ENCODE results near the gene RNF5. TPM values are rescaled to one million over a fixed set of nuclear protein-coding genes. Genes with fewer than 3 reads are reported as not detected.

RNF5 gene
- polyA plus RNA-seq, 1 of the 3 experiments (the other 2 are of a cell fraction) = 110 TPM

DNA sequence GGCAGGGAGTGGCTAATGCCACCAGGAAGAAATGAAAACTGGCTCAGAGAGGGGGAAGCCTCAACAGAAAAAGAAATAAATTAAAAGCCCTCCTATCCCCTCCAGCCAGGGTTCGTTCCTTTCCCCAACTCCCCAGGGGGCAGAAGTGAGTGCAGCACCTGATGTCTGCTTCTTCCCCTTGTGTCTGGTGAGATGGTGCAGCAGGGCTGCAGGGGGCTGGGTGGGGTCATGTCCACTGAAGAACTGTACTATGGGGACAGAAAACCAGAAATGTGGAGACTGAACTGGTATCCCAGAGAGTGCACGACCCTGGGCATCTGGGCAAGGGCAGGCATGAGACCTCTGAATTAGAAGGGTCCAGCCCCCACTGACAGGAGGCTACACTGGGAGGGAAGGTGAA, 9.9 kb upstream of the RNF5 start:
- no peak for DNase-seq
- Histone ChIP-seq H3K36me3 (replicated peaks in 1 of 2; ENCODE audit: control insufficient read depth in 1 of 2, insufficient read depth in 2 of 2, low read length in 1 of 2) (peaks cover 5 to 36% of the 10 kb centered on the region in 2 experiments), H2AFZ (ENCODE audit: low read depth) (no peak overlapping the region), H3K9ac (no peak overlapping the region), H3K27ac (ENCODE audit: low read depth in 2 of 2, low read length in 1 of 2) (no peak overlapping the region), H3F3A (replicated peaks; ENCODE audit: insufficient read depth) (peaks cover 2% of the 10 kb centered on the region), H3K4me2 (no peak overlapping the region), H3K9me3 (no peaks in the 10 kb centered on the region), H3K27me3 (ENCODE audit: insufficient read depth) (no peaks in the 10 kb centered on the region), H4K20me1 (ENCODE audit: insufficient read depth) (no peaks in the 10 kb centered on the region), H3K4me3 (ENCODE audit: low read depth in 2 of 2, low read length in 1 of 2) (no peak overlapping the region), H3K79me2 (ENCODE audit: insufficient read depth) (peaks cover 17% of the 10 kb centered on the region), H3K4me1 (ENCODE audit: control insufficient read depth in 1 of 2, insufficient read depth in 2 of 2, low read depth in 1 of 2, low read length in 1 of 2) (peaks cover 0 to 6% of the 10 kb centered on the region in 2 experiments; a peak in 1 of 4 replicates), H3K9me2 (no peaks in the 10 kb centered on the region)
- TF ChIP-seq GABPA (IDR thresholded peaks at IDR 0.05; ENCODE audit: low read depth) (no peak), MXI1 (IDR thresholded peaks at IDR 0.05; ENCODE audit: low read depth, low read length) (no peak), TAF1 (IDR thresholded peaks at IDR 0.05; ENCODE audit: borderline replicate concordance, low read depth, low read length) (no peak), TCF12 (IDR thresholded peaks at IDR 0.05) (no peak), YY1 (IDR thresholded peaks at IDR 0.05; ENCODE audit: low read depth) (no peak), TEAD4 (IDR thresholded peaks at IDR 0.05; ENCODE audit: borderline replicate concordance, insufficient read depth) (no peak), SMC3 (IDR thresholded peaks at IDR 0.05; ENCODE audit: low read depth, low read length) (no peak), FOSL2 (IDR thresholded peaks at IDR 0.05; ENCODE audit: borderline replicate concordance, low read depth) (no peak), EP300 (IDR thresholded peaks at IDR 0.05; ENCODE audit: borderline replicate concordance in 1 of 2, low read depth in 1 of 2, low read length in 1 of 2) (no peak), MEF2A (IDR thresholded peaks at IDR 0.05; ENCODE audit: borderline replicate concordance, low read depth) (no peak), GATA2 (CRISPR knock-in tag; IDR thresholded peaks at IDR 0.05) (no peak), CHD2 (IDR thresholded peaks at IDR 0.05; ENCODE audit: low read length, partially characterized antibody) (no peak), FOXM1 (IDR thresholded peaks at IDR 0.05; ENCODE audit: low read depth) (no peak), RAD21 (IDR thresholded peaks at IDR 0.05; ENCODE audit: low read length) (no peak)
- TF ChIP-seq, protein P1, sequence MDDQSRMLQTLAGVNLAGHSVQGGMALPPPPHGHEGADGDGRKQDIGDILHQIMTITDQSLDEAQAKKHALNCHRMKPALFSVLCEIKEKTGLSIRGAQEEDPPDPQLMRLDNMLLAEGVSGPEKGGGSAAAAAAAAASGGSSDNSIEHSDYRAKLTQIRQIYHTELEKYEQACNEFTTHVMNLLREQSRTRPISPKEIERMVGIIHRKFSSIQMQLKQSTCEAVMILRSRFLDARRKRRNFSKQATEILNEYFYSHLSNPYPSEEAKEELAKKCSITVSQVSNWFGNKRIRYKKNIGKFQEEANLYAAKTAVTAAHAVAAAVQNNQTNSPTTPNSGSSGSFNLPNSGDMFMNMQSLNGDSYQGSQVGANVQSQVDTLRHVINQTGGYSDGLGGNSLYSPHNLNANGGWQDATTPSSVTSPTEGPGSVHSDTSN (IDR thresholded peaks at IDR 0.05) = no peak
- TF ChIP-seq, protein P2, sequence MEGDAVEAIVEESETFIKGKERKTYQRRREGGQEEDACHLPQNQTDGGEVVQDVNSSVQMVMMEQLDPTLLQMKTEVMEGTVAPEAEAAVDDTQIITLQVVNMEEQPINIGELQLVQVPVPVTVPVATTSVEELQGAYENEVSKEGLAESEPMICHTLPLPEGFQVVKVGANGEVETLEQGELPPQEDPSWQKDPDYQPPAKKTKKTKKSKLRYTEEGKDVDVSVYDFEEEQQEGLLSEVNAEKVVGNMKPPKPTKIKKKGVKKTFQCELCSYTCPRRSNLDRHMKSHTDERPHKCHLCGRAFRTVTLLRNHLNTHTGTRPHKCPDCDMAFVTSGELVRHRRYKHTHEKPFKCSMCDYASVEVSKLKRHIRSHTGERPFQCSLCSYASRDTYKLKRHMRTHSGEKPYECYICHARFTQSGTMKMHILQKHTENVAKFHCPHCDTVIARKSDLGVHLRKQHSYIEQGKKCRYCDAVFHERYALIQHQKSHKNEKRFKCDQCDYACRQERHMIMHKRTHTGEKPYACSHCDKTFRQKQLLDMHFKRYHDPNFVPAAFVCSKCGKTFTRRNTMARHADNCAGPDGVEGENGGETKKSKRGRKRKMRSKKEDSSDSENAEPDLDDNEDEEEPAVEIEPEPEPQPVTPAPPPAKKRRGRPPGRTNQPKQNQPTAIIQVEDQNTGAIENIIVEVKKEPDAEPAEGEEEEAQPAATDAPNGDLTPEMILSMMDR (IDR thresholded peaks at IDR 0.05) = no peak
- TF ChIP-seq, protein P3, sequence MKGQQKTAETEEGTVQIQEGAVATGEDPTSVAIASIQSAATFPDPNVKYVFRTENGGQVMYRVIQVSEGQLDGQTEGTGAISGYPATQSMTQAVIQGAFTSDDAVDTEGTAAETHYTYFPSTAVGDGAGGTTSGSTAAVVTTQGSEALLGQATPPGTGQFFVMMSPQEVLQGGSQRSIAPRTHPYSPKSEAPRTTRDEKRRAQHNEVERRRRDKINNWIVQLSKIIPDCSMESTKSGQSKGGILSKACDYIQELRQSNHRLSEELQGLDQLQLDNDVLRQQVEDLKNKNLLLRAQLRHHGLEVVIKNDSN (IDR thresholded peaks at IDR 0.05; ENCODE audit: borderline replicate concordance, low read depth) = no peak
- TF ChIP-seq, protein P4, sequence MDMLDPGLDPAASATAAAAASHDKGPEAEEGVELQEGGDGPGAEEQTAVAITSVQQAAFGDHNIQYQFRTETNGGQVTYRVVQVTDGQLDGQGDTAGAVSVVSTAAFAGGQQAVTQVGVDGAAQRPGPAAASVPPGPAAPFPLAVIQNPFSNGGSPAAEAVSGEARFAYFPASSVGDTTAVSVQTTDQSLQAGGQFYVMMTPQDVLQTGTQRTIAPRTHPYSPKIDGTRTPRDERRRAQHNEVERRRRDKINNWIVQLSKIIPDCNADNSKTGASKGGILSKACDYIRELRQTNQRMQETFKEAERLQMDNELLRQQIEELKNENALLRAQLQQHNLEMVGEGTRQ (IDR thresholded peaks at IDR 0.05; ENCODE audit: borderline replicate concordance, low read depth, low read length) = no peak
- TF ChIP-seq, protein P5, sequence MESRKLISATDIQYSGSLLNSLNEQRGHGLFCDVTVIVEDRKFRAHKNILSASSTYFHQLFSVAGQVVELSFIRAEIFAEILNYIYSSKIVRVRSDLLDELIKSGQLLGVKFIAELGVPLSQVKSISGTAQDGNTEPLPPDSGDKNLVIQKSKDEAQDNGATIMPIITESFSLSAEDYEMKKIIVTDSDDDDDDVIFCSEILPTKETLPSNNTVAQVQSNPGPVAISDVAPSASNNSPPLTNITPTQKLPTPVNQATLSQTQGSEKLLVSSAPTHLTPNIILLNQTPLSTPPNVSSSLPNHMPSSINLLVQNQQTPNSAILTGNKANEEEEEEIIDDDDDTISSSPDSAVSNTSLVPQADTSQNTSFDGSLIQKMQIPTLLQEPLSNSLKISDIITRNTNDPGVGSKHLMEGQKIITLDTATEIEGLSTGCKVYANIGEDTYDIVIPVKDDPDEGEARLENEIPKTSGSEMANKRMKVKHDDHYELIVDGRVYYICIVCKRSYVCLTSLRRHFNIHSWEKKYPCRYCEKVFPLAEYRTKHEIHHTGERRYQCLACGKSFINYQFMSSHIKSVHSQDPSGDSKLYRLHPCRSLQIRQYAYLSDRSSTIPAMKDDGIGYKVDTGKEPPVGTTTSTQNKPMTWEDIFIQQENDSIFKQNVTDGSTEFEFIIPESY (IDR thresholded peaks at IDR 0.05; ENCODE audit: borderline replicate concordance, low read depth) = no peak
- POLR2A ChIA-PET = no interaction called here
- CTCF ChIA-PET = no interaction called here
- WGBS (ENCODE audit: low lambda C conversion rate) = 100% methylated on average over 1 of the region's 2 CpGs

Measured in SK-N-SH (cell line).